ENCODE data around the gene GNAT3.
A peak's percentile ranks its signal among the peaks of the same experiment; 100 is the strongest.

Gene GNAT3

GRCh38 chr7:80468931-80469714 lies 42.7 kb downstream of the GNAT3 start:
- DNase-seq = no peak
- Histone ChIP-seq H3K4me3 (ENCODE audit: low read depth, low read length) (no peak overlapping the region), H3K4me1 (peaks cover 12% of the 10 kb centered on the region), H3K9me3 (no peaks in the 10 kb centered on the region), H3K27me3 (no peaks in the 10 kb centered on the region), H3K36me3 (no peaks in the 10 kb centered on the region)
- TF ChIP-seq CTCF (IDR thresholded peaks at IDR 0.05; ENCODE audit: low read depth, low read length) = no peak

GRCh38 chr7:80467069-80467468 lies 44.8 kb downstream of the GNAT3 start:
- DNase-seq = no peak

GRCh38 chr7:80466636-80467035 lies 45.2 kb downstream of the GNAT3 start:
- no peak overlapping the region for H3K4me3 ChIP-seq (ENCODE audit: low read depth, low read length)

More at GRCh38 chr7:80467069-80467468, 44.8 kb downstream of the GNAT3 start:
- Histone ChIP-seq H3K36me3 (no peaks in the 10 kb centered on the region), H3K27me3 (no peaks in the 10 kb centered on the region), H3K9me3 (no peaks in the 10 kb centered on the region), H3K4me3 (ENCODE audit: low read depth, low read length) (no peak overlapping the region), H3K4me1 (peaks cover 12% of the 10 kb centered on the region)
- TF ChIP-seq CTCF (IDR thresholded peaks at IDR 0.05; ENCODE audit: low read depth, low read length) = no peak

GRCh38 chr7:80464211-80464610 lies 47.7 kb downstream of the GNAT3 start:
- TF ChIP-seq CTCF (IDR thresholded peaks at IDR 0.05; ENCODE audit: low read depth, low read length) = no peak
- H3K9me3 ChIP-seq = no peaks in the 10 kb centered on the region
- no peak overlapping the region for H3K4me3 ChIP-seq (ENCODE audit: low read depth, low read length)
- H3K4me1 ChIP-seq = peaks cover 9% of the 10 kb centered on the region
- no peak for DNase-seq
- H3K36me3 ChIP-seq = no peaks in the 10 kb centered on the region
- no peaks in the 10 kb centered on the region for H3K27me3 ChIP-seq

More at GRCh38 chr7:80466636-80467035, 45.2 kb downstream of the GNAT3 start:
- Histone ChIP-seq H3K4me1 (peaks cover 12% of the 10 kb centered on the region), H3K9me3 (no peaks in the 10 kb centered on the region), H3K27me3 (no peaks in the 10 kb centered on the region), H3K36me3 (no peaks in the 10 kb centered on the region)
- DNase-seq = no peak
- no peak for TF ChIP-seq CTCF (IDR thresholded peaks at IDR 0.05; ENCODE audit: low read depth, low read length)

- no peak for TF ChIP-seq CTCF (IDR thresholded peaks at IDR 0.05; ENCODE audit: low read depth, low read length)
- H3K36me3 ChIP-seq = no peaks in the 10 kb centered on the region
- DNase-seq = peak; percentile 25
Measured at GRCh38 chr7:80463272-80463920, 48.5 kb downstream of the GNAT3 start.

GRCh38 chr7:80460857-80461256 lies 51.0 kb downstream of the GNAT3 start:
- no peaks in the 10 kb centered on the region for H3K27me3 ChIP-seq
- no peak for TF ChIP-seq CTCF (IDR thresholded peaks at IDR 0.05; ENCODE audit: low read depth, low read length)
- no peak overlapping the region for H3K4me3 ChIP-seq (ENCODE audit: low read depth, low read length)
- H3K36me3 ChIP-seq = no peaks in the 10 kb centered on the region
- H3K9me3 ChIP-seq = no peaks in the 10 kb centered on the region
- DNase-seq = no peak
- no peaks in the 10 kb centered on the region for H3K4me1 ChIP-seq

More at GRCh38 chr7:80463272-80463920, 48.5 kb downstream of the GNAT3 start:
- peaks cover 4% of the 10 kb centered on the region; the same call in 1 of the 2 replicates for H3K4me1 ChIP-seq
- H3K4me3 ChIP-seq (ENCODE audit: low read depth, low read length) = no peak overlapping the region
- H3K27me3 ChIP-seq = no peaks in the 10 kb centered on the region
- no peaks in the 10 kb centered on the region for H3K9me3 ChIP-seq
